ENCODE results near the gene SCIN. TPM values are rescaled to one million over a fixed set of nuclear protein-coding genes. Genes with fewer than 3 reads are reported as not detected.

SCIN gene
- polyA plus RNA-seq, 1 donor from 2014 or later, result 0.53 TPM

- H3F3A ChIP-seq (ENCODE audit: insufficient read depth, low read length, poor library complexity, severe bottlenecking), result no peaks in the 10 kb centered on the region
Measured at GRCh38 chr7:12686891-12687717, 116.6 kb downstream of the SCIN start, which contains the start of gene ARL4A. Gene ARL4A (plus strand): TSS chr7:12687633. CDS start chr7:12688255, 622 bp downstream.

More at GRCh38 chr7:12686891-12687717, 116.6 kb downstream of the SCIN start, which contains the start of gene ARL4A:
- Histone ChIP-seq H3K79me2 (replicated peaks; ENCODE audit: insufficient read depth, low read length) (peaks cover 3% of the 10 kb centered on the region), H3K4me3 (ENCODE audit: low read length) (peak within 1 kb of the TSS; percentile 95), H3K27ac (ENCODE audit: low read length) (peak within 1 kb of the TSS; percentile 59), H3K27me3 (ENCODE audit: insufficient read depth, low read depth, low read length) (no peaks in the 10 kb centered on the region), H3K4me2 (ENCODE audit: low read length) (peak within 1 kb of the TSS; percentile 59), H3K9me2 (ENCODE audit: insufficient read depth, low read length) (no peaks in the 10 kb centered on the region), H3K9me3 (ENCODE audit: low read length) (no peaks in the 10 kb centered on the region), H4K20me1 (ENCODE audit: insufficient read depth) (no peaks in the 10 kb centered on the region), H3K36me3 (ENCODE audit: insufficient read depth, low read length) (no peaks in the 10 kb centered on the region), H2AFZ (ENCODE audit: low read depth, low read length) (peak within 1 kb of the TSS; percentile 68), H3K9ac (ENCODE audit: low read length) (peak within 1 kb of the TSS; percentile 81)
- TF ChIP-seq MXI1 (conservative IDR thresholded peaks at IDR 0.05; ENCODE audit: poor library complexity, severe bottlenecking) (peak; percentile 82), POLR2AphosphoS5 (IDR thresholded peaks at IDR 0.05) (no peak), CTCF (IDR thresholded peaks at IDR 0.05; ENCODE audit: poor library complexity, severe bottlenecking) (no peak), SMC3 (conservative IDR thresholded peaks at IDR 0.05; ENCODE audit: poor library complexity) (peak; percentile 34), TAF1 (IDR thresholded peaks at IDR 0.05; ENCODE audit: low read depth) (peak; percentile 64), RAD21 (conservative IDR thresholded peaks at IDR 0.05) (peak; percentile 53), REST (IDR thresholded peaks at IDR 0.05; ENCODE audit: borderline replicate concordance) (peak; percentile 37)

All from neural cell (in vitro differentiated cells).